ENCODE measurements around the gene CHMP6.

Gene CHMP6

GRCh38 chr17:81043725-81044427 lies 52.2 kb downstream of the CHMP6 start:
- DNase-seq (ENCODE audit: low spot score) = no peak

GRCh38 chr17:81044428-81044763 lies 52.8 kb downstream of the CHMP6 start:
- no peak for DNase-seq (ENCODE audit: low spot score)

DNA sequence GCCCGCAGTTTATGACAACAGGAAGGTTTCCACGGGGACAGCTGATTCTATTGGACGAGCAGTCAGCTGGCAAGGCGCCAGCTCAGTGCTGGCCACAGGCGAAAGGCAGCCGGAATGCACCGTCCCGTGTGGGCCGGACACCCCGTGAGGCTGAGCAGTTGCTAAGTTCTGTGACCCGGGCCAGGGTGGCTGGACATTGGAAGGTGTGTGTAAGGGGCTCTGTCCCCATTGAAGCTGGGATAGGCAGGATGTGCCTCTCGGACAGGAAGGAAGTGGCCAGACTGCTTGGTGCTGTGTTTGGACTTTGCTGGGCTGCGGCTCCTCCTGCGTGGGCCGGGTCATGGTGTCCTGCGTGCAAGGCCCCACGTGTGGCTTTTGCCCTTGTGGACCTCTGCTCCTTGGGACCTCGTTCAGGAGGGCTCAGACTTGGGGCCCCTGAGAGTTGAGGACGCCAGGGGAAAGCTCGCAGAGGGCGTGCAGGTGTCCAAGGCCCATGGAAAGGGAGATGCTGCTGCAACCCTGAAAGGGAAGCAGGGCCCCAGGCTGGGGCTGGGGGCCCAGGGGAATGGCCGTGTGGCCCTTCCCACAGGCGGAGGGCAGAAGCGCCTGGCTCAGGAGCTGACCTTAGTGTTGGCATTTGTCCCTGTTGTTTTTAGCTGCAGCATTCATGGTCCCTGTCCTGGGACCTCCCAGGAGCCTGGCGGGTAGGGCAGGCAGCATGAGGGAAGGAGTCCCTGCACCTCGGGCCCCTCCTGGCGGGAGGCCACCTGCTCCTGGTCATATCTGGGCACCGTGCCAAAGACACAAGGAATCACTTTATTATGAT lies 53.3 kb downstream of the CHMP6 start:
- DNase-seq (ENCODE audit: low spot score) = no peak

DNA sequence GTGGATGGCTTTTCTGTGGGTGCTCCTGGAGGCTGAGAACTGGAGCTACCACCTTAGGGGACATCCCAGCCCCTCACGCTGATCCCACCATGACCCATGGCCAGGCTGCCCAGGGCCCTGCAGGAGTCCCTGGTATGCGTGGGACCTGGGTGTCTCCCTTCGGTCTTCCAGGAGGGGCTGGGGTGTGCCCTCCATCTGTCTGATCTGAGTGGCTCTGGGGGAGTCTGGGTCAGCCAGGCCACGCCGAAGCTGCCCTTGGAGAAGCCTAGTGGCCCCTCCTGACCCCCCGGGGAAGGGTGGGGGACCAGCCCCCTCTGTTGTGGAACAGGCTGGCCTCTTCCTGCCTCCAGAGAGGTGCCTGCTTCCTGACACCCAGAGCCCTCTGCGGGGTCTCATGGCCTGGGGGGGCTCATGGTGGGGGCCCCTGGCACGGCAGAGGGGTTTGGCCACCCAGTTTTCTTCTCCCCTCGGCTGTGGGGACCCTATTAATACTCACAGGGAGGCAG lies 54.0 kb downstream of the CHMP6 start:
- DNase-seq (ENCODE audit: low spot score) = no peak

- DNase-seq (ENCODE audit: low spot score) = no peak
Measured at GRCh38 chr17:81046132-81046769, 54.6 kb downstream of the CHMP6 start.

- DNase-seq (ENCODE audit: low spot score) = no peak
Measured at GRCh38 chr17:81046770-81047359, 55.2 kb downstream of the CHMP6 start.

DNA sequence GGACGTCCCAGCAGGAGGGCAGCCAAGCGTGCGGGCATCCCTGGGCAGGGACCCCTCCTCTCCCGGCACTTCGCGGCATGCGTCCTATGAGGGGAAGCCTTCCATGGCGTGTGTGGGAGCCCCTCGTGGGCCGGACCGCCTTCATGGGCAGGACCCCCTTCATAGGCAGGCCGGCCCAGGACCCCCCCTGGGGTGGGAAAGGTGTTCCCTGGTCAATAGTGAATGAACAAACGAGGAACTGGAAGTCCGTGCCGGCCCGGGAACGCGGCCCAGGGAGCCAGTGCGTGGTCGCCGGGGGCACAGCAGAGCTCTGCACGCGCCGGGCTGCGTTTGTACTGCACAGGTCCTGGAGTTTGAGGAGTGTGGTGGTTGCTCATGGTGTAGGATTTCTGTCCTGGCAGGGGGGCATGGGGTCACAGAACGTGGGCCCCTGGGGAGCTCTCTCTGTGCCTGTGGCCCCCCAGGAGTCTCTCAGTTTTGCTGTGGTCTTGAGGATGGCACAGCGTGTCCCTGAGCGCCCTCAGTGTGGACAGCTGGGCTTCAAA lies 57.3 kb downstream of the CHMP6 start:
- DNase-seq (ENCODE audit: low spot score) = no peak

DNA sequence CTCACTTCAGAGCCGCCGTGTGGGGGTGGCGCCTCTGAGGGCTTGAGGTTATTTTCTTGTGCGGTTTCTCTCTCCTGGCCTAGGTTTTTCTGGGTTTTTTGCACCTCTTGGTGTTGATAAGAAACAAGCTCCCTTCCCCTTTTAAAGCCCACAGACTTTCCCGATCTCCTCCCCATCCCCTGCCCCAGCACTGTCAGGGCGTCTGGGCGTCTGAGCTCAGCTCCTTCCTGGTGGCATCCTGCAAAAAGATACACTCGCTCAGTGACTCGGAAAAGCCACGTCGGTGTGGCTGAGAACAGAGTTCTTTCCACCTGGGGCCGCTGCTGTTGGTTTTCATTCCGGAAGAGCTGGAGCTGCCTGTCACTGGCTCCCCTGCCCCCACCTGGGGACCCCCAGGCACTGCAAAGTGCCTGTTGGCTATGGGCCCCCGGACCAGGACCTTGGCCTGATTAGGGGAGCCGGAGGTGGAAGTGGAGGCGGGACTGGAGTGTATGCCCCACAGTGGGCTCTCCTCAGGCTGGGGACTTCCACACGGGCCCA lies 57.8 kb downstream of the CHMP6 start:
- no peak for DNase-seq (ENCODE audit: low spot score)
